Glutamatergic neuron (in vitro differentiated cells): Measurements from ENCODE around the gene BEX1. TPM values are rescaled to one million over a fixed set of nuclear protein-coding genes. Genes with fewer than 3 reads are reported as not detected.
"Not testable (repeated sequence)": the region's sequence is repeated elsewhere in the genome, so short reads cannot be mapped to it uniquely, and the experiment has no call there.

Experiments used
- DNase-seq: peaks from one replicate; pipeline ENCODE4 v3.0.0; 2022
- H3K27ac Mint-ChIP-seq: one replicate; pipeline ENCODE4 v1.8.0; 2020; ENCODE audit warnings: mild to moderate bottlenecking, mixed read lengths, inconsistent platforms; ENCODE audit not compliant: unreplicated experiment
- H3K27me3 Mint-ChIP-seq: one replicate; pipeline ENCODE4 v1.8.0; 2020; ENCODE audit warnings: mild to moderate bottlenecking, moderate library complexity, mixed read lengths, inconsistent platforms; ENCODE audit not compliant: unreplicated experiment
- H3K36me3 Mint-ChIP-seq: one replicate; pipeline ENCODE4 v1.8.0; 2020; ENCODE audit warnings: mild to moderate bottlenecking, mixed read lengths, inconsistent platforms; ENCODE audit not compliant: unreplicated experiment
- H3K4me1 Mint-ChIP-seq: one replicate; pipeline ENCODE4 v1.8.0; 2020; ENCODE audit warnings: mild to moderate bottlenecking, low read depth, mixed read lengths, inconsistent platforms; ENCODE audit not compliant: unreplicated experiment
- H3K4me3 Mint-ChIP-seq: one replicate; pipeline ENCODE4 v1.8.0; 2020; ENCODE audit warnings: mild to moderate bottlenecking, mixed read lengths, inconsistent platforms; ENCODE audit not compliant: unreplicated experiment
- H3K9me3 Mint-ChIP-seq: one replicate; pipeline ENCODE4 v1.8.0; 2020; ENCODE audit warnings: mild to moderate bottlenecking, moderate library complexity, mixed read lengths, inconsistent platforms; ENCODE audit not compliant: unreplicated experiment
- CTCF ChIP-seq: fragments of 200-600 bp; sonication (generic); IDR thresholded peaks from one replicate; pipeline ENCODE4 v1.5.0; 2021; ENCODE audit not compliant: partially characterized antibody, unreplicated experiment
- long read RNA-seq: library from polyadenylated mRNA; unstranded; transcript quantifications from one replicate; pipeline ENCODE4 v2.0.0, GENCODE V29; 2020; ENCODE audit not compliant: unreplicated experiment
- total RNA-seq: library from RNA; stranded (reverse); fragmentation: NEBNext Ultra II Directional; extraction: Animal tissue kit (Norgen Biotek cat#: 25700); gene quantifications from one replicate; pipeline ENCODE4 v1.2.1, GENCODE V29; 2021; ENCODE audit not compliant: unreplicated experiment

The BEX1 gene
- 140 TPM for total RNA-seq
- long read RNA-seq, transcript BEX1-201 (3 exons, 864 nt), result major isoform, 127 of 132 reads
- long read RNA-seq, partial matches to known transcripts, result 0 of 132 reads
- long read RNA-seq, other reads (novel, unspliced or antisense), result 5 of 132 reads

- H3K4me3 Mint-ChIP-seq, result peak within 1 kb of the TSS; percentile 96
- no peaks in the 10 kb centered on the region for H3K9me3 Mint-ChIP-seq
- DNase-seq, result peak; percentile 81
- H3K36me3 Mint-ChIP-seq, result no peaks in the 10 kb centered on the region
- H3K27me3 Mint-ChIP-seq, result peaks cover 2% of the 10 kb centered on the region
- TF ChIP-seq CTCF, result no peak
- peaks cover 3% of the 10 kb centered on the region for H3K4me1 Mint-ChIP-seq
- peak within 1 kb of the TSS; percentile 95 for H3K27ac Mint-ChIP-seq
Measured at GRCh38 chrX:103063918-103064434, at the start of gene BEX1. BEX1 (minus strand) TSS chrX:103064171; CDS start chrX:103063274, 897 bp downstream.

- not testable (repeated sequence) for H3K27me3 Mint-ChIP-seq, DNase-seq, H3K4me3 Mint-ChIP-seq, H3K36me3 Mint-ChIP-seq, H3K27ac Mint-ChIP-seq, H3K4me1 Mint-ChIP-seq, H3K9me3 Mint-ChIP-seq
Measured at GRCh38 chrX:103109497-103109896, 45.5 kb upstream of the BEX1 start.

GRCh38 chrX:103107836-103108235 lies 43.9 kb upstream of the BEX1 start:
- no peaks in the 10 kb centered on the region for H3K4me1 Mint-ChIP-seq
- DNase-seq, result no peak
- H3K36me3 Mint-ChIP-seq, result no peaks in the 10 kb centered on the region
- H3K9me3 Mint-ChIP-seq, result peaks cover 2% of the 10 kb centered on the region
- no peak overlapping the region for H3K27ac Mint-ChIP-seq
- TF ChIP-seq CTCF, result no peak
- no peaks in the 10 kb centered on the region for H3K27me3 Mint-ChIP-seq
- no peak overlapping the region for H3K4me3 Mint-ChIP-seq

- H3K4me3 Mint-ChIP-seq, H3K4me1 Mint-ChIP-seq, H3K9me3 Mint-ChIP-seq, H3K36me3 Mint-ChIP-seq, DNase-seq, H3K27me3 Mint-ChIP-seq, H3K27ac Mint-ChIP-seq: not testable (repeated sequence)
Measured at GRCh38 chrX:103107227-103107737, 43.3 kb upstream of the BEX1 start.

GRCh38 chrX:103104370-103104769 lies 40.4 kb upstream of the BEX1 start:
- H3K27ac Mint-ChIP-seq, H3K4me1 Mint-ChIP-seq, H3K27me3 Mint-ChIP-seq, DNase-seq, H3K4me3 Mint-ChIP-seq, H3K9me3 Mint-ChIP-seq, H3K36me3 Mint-ChIP-seq: not testable (repeated sequence)

GRCh38 chrX:103103866-103104265 lies 39.9 kb upstream of the BEX1 start:
- not testable (repeated sequence) for H3K4me3 Mint-ChIP-seq, H3K36me3 Mint-ChIP-seq, H3K27ac Mint-ChIP-seq, H3K9me3 Mint-ChIP-seq, DNase-seq, H3K4me1 Mint-ChIP-seq, H3K27me3 Mint-ChIP-seq

- no peak for DNase-seq
- TF ChIP-seq CTCF, result no peak
- Mint-ChIP-seq H3K4me1 (no peaks in the 10 kb centered on the region), H3K9me3 (no peaks in the 10 kb centered on the region), H3K27me3 (peaks cover 2% of the 10 kb centered on the region), H3K4me3 (no peak overlapping the region), H3K27ac (no peak overlapping the region), H3K36me3 (no peaks in the 10 kb centered on the region)
Measured at GRCh38 chrX:103101299-103102042, 37.5 kb upstream of the BEX1 start.
